Measurements from ENCODE around the gene MREG. TPM values are rescaled to one million over a fixed set of nuclear protein-coding genes. Genes with fewer than 3 reads are reported as not detected.
A peak's percentile ranks its signal among the peaks of the same experiment; 100 is the strongest.

MREG gene
- total and polyA plus RNA-seq, 4 donors = 0.87 to 3.1 (median 2.7) TPM

DNA sequence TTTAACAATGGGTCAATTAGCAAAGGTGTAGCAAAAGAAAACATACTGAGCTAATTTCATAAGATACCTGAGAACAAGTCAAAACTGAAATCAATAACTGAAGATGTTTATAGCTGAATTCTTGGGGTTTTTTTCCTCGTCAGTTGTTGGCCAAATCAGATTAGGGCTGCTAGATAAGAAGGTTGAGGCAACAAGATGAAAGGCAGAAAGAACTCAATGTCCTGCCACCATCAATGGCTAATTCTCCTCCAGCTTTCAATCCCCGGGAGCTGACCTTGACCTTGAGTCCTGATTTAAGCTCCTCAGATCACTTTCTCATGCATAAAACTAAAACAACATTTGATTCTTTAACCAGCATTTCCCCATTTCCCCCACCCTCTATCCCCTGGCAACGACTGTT lies 61.8 kb downstream of the MREG start:
- Histone ChIP-seq H3K4me3 (ENCODE audit: low read depth in 1 of 3, low read length in 3 of 3) (no peak overlapping the region), H3K36me3 (ENCODE audit: control insufficient read depth in 4 of 4, insufficient read depth in 3 of 4, low read depth in 1 of 4, low read length in 3 of 4) (peaks cover 0 to 15% (median 2%) of the 10 kb centered on the region in 4 donors), H3K27ac (ENCODE audit: low read depth in 1 of 2, low read length in 2 of 2) (no peak overlapping the region), H3K9me3 (ENCODE audit: control insufficient read depth in 4 of 4, low read length in 3 of 4) (no peaks in the 10 kb centered on the region), H3K9ac (ENCODE audit: low read depth in 1 of 2, low read length in 2 of 2) (no peak overlapping the region), H3K4me1 (ENCODE audit: control insufficient read depth in 4 of 4, insufficient read depth in 4 of 4, low read length in 3 of 4) (peaks cover 1 to 12% (median 6%) of the 10 kb centered on the region in 4 donors), H3K27me3 (ENCODE audit: control insufficient read depth in 4 of 4, insufficient read depth in 4 of 4, low read length in 3 of 4) (no peaks in the 10 kb centered on the region)
- TF ChIP-seq EGR1 (IDR thresholded peaks at IDR 0.05; ENCODE audit: low read depth in 2 of 2) = no peak
- DNase-seq (ENCODE audit: low spot score) = no peak
- 76% methylated on average over 3 of the region's 3 CpGs for WGBS

DNA sequence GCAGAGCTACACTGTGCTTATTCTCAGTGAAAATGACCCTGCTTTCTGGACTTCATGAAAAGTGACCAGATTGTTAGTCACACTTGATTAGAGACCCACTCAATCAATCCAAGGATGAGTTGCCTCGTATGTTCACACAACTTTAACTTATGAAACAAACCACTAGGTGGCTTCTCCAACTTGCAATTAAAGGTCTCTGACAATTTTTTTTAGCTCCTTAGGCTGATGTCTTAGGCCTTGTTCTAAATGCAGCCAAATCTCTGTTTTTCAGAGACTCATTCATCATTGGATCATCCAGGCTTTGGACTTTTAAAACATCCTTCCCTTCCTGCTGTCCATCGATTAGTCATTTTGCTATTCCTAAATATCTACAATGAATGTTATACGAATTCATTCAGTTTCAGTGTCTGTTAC lies 63.4 kb downstream of the MREG start:
- DNase-seq (ENCODE audit: low spot score) = no peak
- TF ChIP-seq CTCF (IDR thresholded peaks at IDR 0.05; ENCODE audit: low read depth, low read length, missing input control) = peak; percentile 29
- no peak for TF ChIP-seq NR2F2 (IDR thresholded peaks at IDR 0.05)
- peak; percentile 66 to 69 for TF ChIP-seq RAD21 (IDR thresholded peaks at IDR 0.05)
- no peak for TF ChIP-seq HNF4A (conservative IDR thresholded peaks at IDR 0.05)
- TF ChIP-seq REST (IDR thresholded peaks at IDR 0.05) = no peak
- TF ChIP-seq JUND (IDR thresholded peaks at IDR 0.05) = no peak
- Histone ChIP-seq H3K9me3 (ENCODE audit: control insufficient read depth in 4 of 4, low read length in 3 of 4) (no peaks in the 10 kb centered on the region), H3K36me3 (ENCODE audit: control insufficient read depth in 4 of 4, insufficient read depth in 3 of 4, low read depth in 1 of 4, low read length in 3 of 4) (peaks cover 0 to 27% (median 14%) of the 10 kb centered on the region in 4 donors), H3K27me3 (ENCODE audit: control insufficient read depth in 4 of 4, insufficient read depth in 4 of 4, low read length in 3 of 4) (no peaks in the 10 kb centered on the region), H3K4me3 (ENCODE audit: low read depth in 1 of 3, low read length in 3 of 3) (no peak overlapping the region), H3K9ac (ENCODE audit: low read depth in 1 of 2, low read length in 2 of 2) (no peak overlapping the region), H3K27ac (ENCODE audit: low read depth in 1 of 2, low read length in 2 of 2) (no peak overlapping the region), H3K4me1 (ENCODE audit: control insufficient read depth in 4 of 4, insufficient read depth in 4 of 4, low read length in 3 of 4) (peaks cover 1 to 10% (median 6%) of the 10 kb centered on the region in 4 donors)
- 68% methylated on average over 3 of the region's 3 CpGs for WGBS

DNA sequence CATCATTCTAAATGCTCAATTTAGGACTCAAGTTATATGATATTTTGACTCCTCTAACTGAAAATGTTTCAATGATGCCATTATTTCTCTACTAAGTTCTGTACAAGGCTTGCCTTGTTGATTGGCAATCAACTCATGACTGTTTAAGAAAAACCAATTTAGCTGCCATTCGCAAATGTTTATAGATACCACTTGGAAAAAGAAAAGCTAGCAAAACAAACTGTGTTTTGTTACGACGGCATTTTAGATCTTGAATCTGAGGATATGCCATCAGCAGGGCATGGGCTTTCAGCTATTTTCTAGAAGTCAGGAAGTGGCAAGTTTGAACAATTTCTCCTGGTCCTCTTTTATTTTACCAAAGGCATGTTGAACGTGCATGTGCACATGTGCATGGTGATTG lies 65.3 kb downstream of the MREG start:
- TF ChIP-seq RXRA (IDR thresholded peaks at IDR 0.05) (no peak), HNF4G (IDR thresholded peaks at IDR 0.05) (no peak), REST (IDR thresholded peaks at IDR 0.05) (no peak), ZBTB33 (IDR thresholded peaks at IDR 0.05) (no peak), EGR1 (IDR thresholded peaks at IDR 0.05; ENCODE audit: low read depth in 2 of 2) (no peak), JUND (IDR thresholded peaks at IDR 0.05) (no peak), MAX (IDR thresholded peaks at IDR 0.05) (no peak), SP1 (IDR thresholded peaks at IDR 0.05) (no peak), FOXA1 (IDR thresholded peaks at IDR 0.05) (no peak)

More for the DNA sequence above, 65.3 kb downstream of the MREG start:
- Histone ChIP-seq H3K4me1 (ENCODE audit: control insufficient read depth in 4 of 4, insufficient read depth in 4 of 4, low read length in 3 of 4) (no peaks in the 10 kb centered on the region), H3K27ac (ENCODE audit: low read depth in 1 of 2, low read length in 2 of 2) (no peak overlapping the region), H3K27me3 (ENCODE audit: control insufficient read depth in 4 of 4, insufficient read depth in 4 of 4, low read length in 3 of 4) (no peaks in the 10 kb centered on the region), H3K4me3 (ENCODE audit: low read depth in 1 of 3, low read length in 3 of 3) (no peak overlapping the region), H3K9me3 (ENCODE audit: control insufficient read depth in 4 of 4, low read length in 3 of 4) (no peaks in the 10 kb centered on the region), H3K9ac (ENCODE audit: low read depth in 1 of 2, low read length in 2 of 2) (no peak overlapping the region), H3K36me3 (ENCODE audit: control insufficient read depth in 4 of 4, insufficient read depth in 3 of 4, low read depth in 1 of 4, low read length in 3 of 4) (peaks cover 1 to 30% (median 26%) of the 10 kb centered on the region in 4 donors)
- 93% methylated on average over 4 of the region's 4 CpGs for WGBS
- DNase-seq (ENCODE audit: low spot score) = no peak

All from liver (tissue), 9 donors.